ENCODE measurements around the gene DENND1A.

DNA sequence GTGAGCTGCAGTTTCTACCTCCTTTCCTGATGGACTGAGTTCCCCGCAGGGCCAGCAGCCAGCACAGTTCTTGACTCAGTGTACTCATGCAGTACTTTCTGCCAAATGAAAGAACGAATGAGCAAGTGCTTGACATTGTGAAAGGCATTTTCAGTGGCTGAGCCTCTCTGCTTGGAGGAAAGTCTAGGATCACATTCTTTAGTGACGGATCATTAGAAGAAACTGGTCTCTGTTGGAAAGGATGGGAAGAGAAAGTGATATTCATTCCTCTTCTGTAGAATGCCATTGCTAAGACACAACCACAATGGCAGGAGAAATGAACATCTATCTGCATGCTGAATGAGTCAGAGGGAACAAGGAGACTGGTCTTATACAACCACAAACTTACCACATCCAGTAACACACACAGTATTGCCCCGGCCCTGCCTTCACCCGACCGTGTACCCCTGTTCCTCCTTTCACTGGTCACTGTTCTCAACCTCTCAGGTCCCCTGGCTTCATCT is 367.0 kb downstream of the DENND1A start:
- TF ChIP-seq, protein P1, sequence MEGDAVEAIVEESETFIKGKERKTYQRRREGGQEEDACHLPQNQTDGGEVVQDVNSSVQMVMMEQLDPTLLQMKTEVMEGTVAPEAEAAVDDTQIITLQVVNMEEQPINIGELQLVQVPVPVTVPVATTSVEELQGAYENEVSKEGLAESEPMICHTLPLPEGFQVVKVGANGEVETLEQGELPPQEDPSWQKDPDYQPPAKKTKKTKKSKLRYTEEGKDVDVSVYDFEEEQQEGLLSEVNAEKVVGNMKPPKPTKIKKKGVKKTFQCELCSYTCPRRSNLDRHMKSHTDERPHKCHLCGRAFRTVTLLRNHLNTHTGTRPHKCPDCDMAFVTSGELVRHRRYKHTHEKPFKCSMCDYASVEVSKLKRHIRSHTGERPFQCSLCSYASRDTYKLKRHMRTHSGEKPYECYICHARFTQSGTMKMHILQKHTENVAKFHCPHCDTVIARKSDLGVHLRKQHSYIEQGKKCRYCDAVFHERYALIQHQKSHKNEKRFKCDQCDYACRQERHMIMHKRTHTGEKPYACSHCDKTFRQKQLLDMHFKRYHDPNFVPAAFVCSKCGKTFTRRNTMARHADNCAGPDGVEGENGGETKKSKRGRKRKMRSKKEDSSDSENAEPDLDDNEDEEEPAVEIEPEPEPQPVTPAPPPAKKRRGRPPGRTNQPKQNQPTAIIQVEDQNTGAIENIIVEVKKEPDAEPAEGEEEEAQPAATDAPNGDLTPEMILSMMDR (IDR thresholded peaks at IDR 0.05) = no peak
- TF ChIP-seq POLR2A (IDR thresholded peaks at IDR 0.05) = no peak
